Activated T-cell treated with anti-CD3 and anti-CD28 coated beads, Interleukin-2, amount 50 U/mL, for 24 hours (primary cell): Measurements from ENCODE around the gene SPTLC2.

Experiments used
- DNase-seq: peaks from one replicate; pipeline ENCODE4 v3.0.0-alpha.2; 2020
- H3K27ac Mint-ChIP-seq: 2 replicates; pipeline ENCODE4 v1.8.0; 2020; ENCODE audit warnings: mild to moderate bottlenecking, mixed read lengths
- H3K27me3 Mint-ChIP-seq: 2 replicates; pipeline ENCODE4 v1.8.0; 2020; ENCODE audit warnings: mixed read lengths
- H3K36me3 Mint-ChIP-seq: 2 replicates; pipeline ENCODE4 v1.8.0; 2020; ENCODE audit warnings: low read depth, mixed read lengths
- H3K4me1 Mint-ChIP-seq: 2 replicates; pipeline ENCODE4 v1.8.0; 2020; ENCODE audit warnings: low read depth, mixed read lengths
- H3K4me3 Mint-ChIP-seq: 2 replicates; pipeline ENCODE4 v1.8.0; 2020; ENCODE audit warnings: mild to moderate bottlenecking, moderate library complexity, mixed read lengths
- H3K9me3 Mint-ChIP-seq: 2 replicates; pipeline ENCODE4 v1.8.0; 2020; ENCODE audit warnings: mixed read lengths

SPTLC2 gene

GRCh38 chr14:77475432-77476115 lies 140.9 kb downstream of the SPTLC2 start:
- Mint-ChIP-seq H3K9me3 (no peaks in the 10 kb centered on the region), H3K36me3 (no peaks in the 10 kb centered on the region), H3K4me1 (no peaks in the 10 kb centered on the region), H3K4me3 (no peak overlapping the region), H3K27me3 (no peaks in the 10 kb centered on the region), H3K27ac (no peak overlapping the region)
- no peak for DNase-seq

GRCh38 chr14:77474479-77475177 lies 141.8 kb downstream of the SPTLC2 start:
- no peak for DNase-seq
- H3K9me3 Mint-ChIP-seq, result no peaks in the 10 kb centered on the region
- H3K36me3 Mint-ChIP-seq, result peaks cover 2% of the 10 kb centered on the region
- no peak overlapping the region for H3K4me3 Mint-ChIP-seq
- no peak overlapping the region for H3K27ac Mint-ChIP-seq
- H3K4me1 Mint-ChIP-seq, result no peaks in the 10 kb centered on the region
- H3K27me3 Mint-ChIP-seq, result no peaks in the 10 kb centered on the region

GRCh38 chr14:77473921-77474320 lies 142.5 kb downstream of the SPTLC2 start:
- no peak for DNase-seq
- H3K4me1 Mint-ChIP-seq, result no peaks in the 10 kb centered on the region
- no peak overlapping the region for H3K4me3 Mint-ChIP-seq
- peaks cover 9% of the 10 kb centered on the region for H3K36me3 Mint-ChIP-seq
- H3K27me3 Mint-ChIP-seq, result no peaks in the 10 kb centered on the region
- no peak overlapping the region for H3K27ac Mint-ChIP-seq
- no peaks in the 10 kb centered on the region for H3K9me3 Mint-ChIP-seq

GRCh38 chr14:77470224-77470870 lies 146.1 kb downstream of the SPTLC2 start:
- no peak for DNase-seq
- Mint-ChIP-seq H3K4me3 (no peak overlapping the region), H3K9me3 (no peaks in the 10 kb centered on the region), H3K27me3 (no peaks in the 10 kb centered on the region), H3K36me3 (peaks cover 42% of the 10 kb centered on the region), H3K4me1 (no peaks in the 10 kb centered on the region), H3K27ac (no peak overlapping the region)

GRCh38 chr14:77469539-77469938 lies 146.9 kb downstream of the SPTLC2 start:
- H3K4me1 Mint-ChIP-seq, result no peaks in the 10 kb centered on the region
- no peaks in the 10 kb centered on the region for H3K9me3 Mint-ChIP-seq
- no peaks in the 10 kb centered on the region for H3K27me3 Mint-ChIP-seq
- no peak for DNase-seq
- H3K4me3 Mint-ChIP-seq, result no peak overlapping the region
- H3K36me3 Mint-ChIP-seq, result peaks cover 50% of the 10 kb centered on the region
- peak overlapping the region; percentile 18 for H3K27ac Mint-ChIP-seq

- H3K4me1 Mint-ChIP-seq, result no peaks in the 10 kb centered on the region
- H3K36me3 Mint-ChIP-seq, result peaks cover 55% of the 10 kb centered on the region
- no peak overlapping the region for H3K4me3 Mint-ChIP-seq
- no peaks in the 10 kb centered on the region for H3K27me3 Mint-ChIP-seq
- no peak overlapping the region for H3K27ac Mint-ChIP-seq
- DNase-seq, result no peak
- H3K9me3 Mint-ChIP-seq, result no peaks in the 10 kb centered on the region
Measured at GRCh38 chr14:77469067-77469505, 147.4 kb downstream of the SPTLC2 start.

DNA sequence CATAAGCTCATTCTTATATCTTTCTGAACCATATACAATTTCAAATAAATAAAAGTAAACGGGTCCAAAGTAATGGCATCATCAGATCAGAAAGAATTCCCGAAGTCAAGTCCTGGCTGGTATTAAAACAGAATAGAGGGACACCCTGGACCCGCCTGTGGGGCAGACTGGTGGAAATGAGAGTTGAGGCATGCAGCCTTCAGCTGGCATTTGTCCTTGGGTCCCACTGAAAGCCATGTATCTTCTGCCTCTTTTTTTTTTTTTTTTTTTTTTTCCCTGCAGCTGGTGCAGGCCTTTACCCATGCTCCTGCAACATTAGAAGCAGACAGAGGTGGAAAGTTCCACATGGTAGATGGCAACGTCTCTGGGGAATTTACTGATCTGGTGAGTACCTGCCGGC lies 148.6 kb downstream of the SPTLC2 start:
- Mint-ChIP-seq H3K9me3 (no peaks in the 10 kb centered on the region), H3K4me1 (peaks cover under 1% of the 10 kb centered on the region), H3K27ac (no peak overlapping the region), H3K4me3 (no peak overlapping the region), H3K36me3 (peaks cover 65% of the 10 kb centered on the region), H3K27me3 (no peaks in the 10 kb centered on the region)
- DNase-seq, result no peak

DNA sequence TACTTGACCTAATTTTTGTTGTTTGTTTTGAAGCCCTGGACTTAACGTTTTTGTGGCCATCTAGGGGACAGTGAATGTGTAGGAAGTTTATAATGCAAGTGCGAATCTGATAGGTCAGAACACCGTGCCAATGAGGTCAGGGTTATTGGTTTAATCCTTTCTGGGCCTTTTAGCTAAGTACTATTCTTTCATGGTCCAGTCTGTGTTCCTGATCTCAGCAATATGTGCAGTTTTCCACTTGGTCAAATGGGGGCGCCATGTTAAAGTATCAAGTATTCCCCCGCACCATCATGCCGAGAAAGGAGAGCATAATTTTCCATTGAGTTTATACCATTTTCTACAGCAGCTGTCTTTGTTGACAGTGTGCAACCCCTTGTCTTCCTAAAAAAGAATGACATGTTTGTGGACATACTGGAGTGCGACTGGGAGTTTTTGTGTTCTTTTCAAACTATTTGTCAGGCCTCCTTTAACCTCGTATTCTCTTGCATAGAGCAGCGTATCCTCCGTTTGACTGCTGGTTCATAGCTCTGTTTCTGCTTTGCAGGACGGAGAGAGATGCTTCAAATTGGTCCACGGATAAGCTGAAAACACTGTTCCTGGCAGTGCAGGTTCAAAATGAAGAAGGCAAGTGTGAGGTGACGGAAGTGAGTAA lies 157.2 kb downstream of the SPTLC2 start:
- Mint-ChIP-seq H3K27me3 (no peaks in the 10 kb centered on the region), H3K4me1 (peaks cover 40% of the 10 kb centered on the region), H3K36me3 (peaks cover 71% of the 10 kb centered on the region), H3K4me3 (peak overlapping the region; percentile 100), H3K9me3 (no peaks in the 10 kb centered on the region), H3K27ac (peak overlapping the region; percentile 100)
- peak; percentile 50 for DNase-seq

DNA sequence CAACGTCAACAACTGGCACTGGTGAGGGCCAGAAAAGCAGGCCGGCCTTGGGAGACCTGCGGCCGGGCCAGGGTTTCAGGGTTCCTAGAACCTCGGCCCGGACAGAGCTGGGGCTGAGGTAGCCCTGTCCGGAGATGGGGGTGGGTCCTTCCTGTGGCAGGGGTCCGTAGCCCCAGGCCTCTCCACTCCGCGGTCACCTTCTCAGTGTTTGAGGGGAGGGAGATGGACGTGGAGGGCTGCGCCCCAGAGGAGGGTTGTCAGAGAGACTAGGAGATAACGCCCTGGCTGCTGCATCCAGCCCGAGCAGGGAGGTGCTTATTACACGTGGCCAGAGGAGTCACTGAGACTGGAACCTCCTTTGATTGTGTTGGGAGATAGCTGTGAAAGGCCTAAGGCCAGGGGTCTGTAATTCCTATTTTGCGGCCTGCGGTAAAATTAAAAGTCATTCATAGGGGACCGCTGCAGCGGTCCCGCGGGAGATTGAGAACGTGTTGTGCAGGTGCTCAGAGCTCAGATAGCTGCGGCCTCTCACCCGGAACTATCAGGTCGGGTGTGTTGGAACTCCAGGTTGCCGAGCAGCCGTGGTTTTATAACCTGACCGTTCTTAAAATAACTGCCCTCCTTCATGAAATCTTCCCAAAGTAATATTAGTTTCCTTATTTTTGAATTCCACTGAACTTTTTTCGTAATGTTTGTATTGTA lies 158.0 kb downstream of the SPTLC2 start:
- peaks cover 64% of the 10 kb centered on the region for H3K36me3 Mint-ChIP-seq
- DNase-seq, result peak; percentile 61
- no peaks in the 10 kb centered on the region for H3K27me3 Mint-ChIP-seq
- no peaks in the 10 kb centered on the region for H3K9me3 Mint-ChIP-seq
- peak overlapping the region; percentile 100 for H3K4me3 Mint-ChIP-seq
- H3K4me1 Mint-ChIP-seq, result peaks cover 40% of the 10 kb centered on the region
- H3K27ac Mint-ChIP-seq, result peak overlapping the region; percentile 100

DNA sequence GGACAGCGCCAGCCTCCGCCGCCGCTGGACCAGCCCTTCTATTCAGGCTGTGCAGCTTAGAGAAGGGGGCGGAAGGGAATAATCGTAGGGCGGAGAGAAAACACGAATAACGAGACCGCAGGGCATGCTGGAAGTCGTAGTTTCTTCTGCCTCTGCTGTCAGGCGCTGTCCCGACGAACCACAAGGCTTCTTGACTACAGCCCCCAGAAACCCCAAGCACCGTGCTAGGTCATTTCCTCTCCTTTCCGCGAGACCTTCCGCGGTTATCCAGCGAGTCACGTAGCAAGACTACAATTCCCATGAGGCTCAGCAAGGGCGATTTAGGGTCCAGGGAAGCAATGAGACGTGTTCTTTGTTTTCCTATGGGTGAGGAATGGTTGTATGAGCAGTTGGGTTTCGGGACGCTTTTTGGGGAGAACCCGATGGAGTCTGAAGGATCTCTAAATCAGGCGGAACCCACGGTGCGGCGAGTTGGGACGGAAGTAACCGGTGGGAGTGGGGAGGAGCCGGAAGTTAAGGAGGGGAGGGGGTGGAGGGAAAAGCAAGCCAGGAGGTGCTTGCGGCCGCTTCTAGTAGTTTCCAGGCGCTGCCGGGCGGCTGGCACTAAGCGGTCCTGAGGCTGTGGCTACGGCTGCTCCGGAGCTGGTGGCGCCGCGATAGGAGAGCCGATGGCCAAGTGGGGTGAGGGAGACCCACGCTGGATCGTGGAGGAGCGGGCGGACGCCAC lies 158.8 kb downstream of the SPTLC2 start, which contains the start of the genes AHSA1 and VIPAS39:
Gene AHSA1, plus strand, starts transcription at position 572 of the 727 bp plus-strand sequence. Its CDS starts 97 bp downstream, at position 669.
Gene VIPAS39, minus strand, starts transcription at position 80 of the 727 bp plus-strand sequence. CDS start 3,499 bp downstream, outside the sequence.
- peak within 1 kb of the TSS; percentile 100 for H3K27ac Mint-ChIP-seq
- H3K4me3 Mint-ChIP-seq, result peak within 1 kb of the TSS; percentile 100
- H3K36me3 Mint-ChIP-seq, result peaks cover 67% of the 10 kb centered on the region
- peak; percentile 92 for DNase-seq
- peaks cover 38% of the 10 kb centered on the region for H3K4me1 Mint-ChIP-seq
- H3K27me3 Mint-ChIP-seq, result no peaks in the 10 kb centered on the region
- no peaks in the 10 kb centered on the region for H3K9me3 Mint-ChIP-seq

- peak overlapping the region; percentile 100 for H3K27ac Mint-ChIP-seq
- no peaks in the 10 kb centered on the region for H3K27me3 Mint-ChIP-seq
- peaks cover 64% of the 10 kb centered on the region for H3K36me3 Mint-ChIP-seq
- H3K9me3 Mint-ChIP-seq, result no peaks in the 10 kb centered on the region
- H3K4me3 Mint-ChIP-seq, result peak overlapping the region; percentile 100
- peaks cover 37% of the 10 kb centered on the region for H3K4me1 Mint-ChIP-seq
- no peak for DNase-seq
Measured at GRCh38 chr14:77457115-77457521, 159.3 kb downstream of the SPTLC2 start.
